ENCODE measurements around the gene B3GNT3. TPM values are rescaled to one million over a fixed set of nuclear protein-coding genes. Genes with fewer than 3 reads are reported as not detected.
A peak's percentile ranks its signal among the peaks of the same experiment; 100 is the strongest.

Gene B3GNT3
- total RNA-seq, 6 experiments from 2014 or later = not detected

DNA sequence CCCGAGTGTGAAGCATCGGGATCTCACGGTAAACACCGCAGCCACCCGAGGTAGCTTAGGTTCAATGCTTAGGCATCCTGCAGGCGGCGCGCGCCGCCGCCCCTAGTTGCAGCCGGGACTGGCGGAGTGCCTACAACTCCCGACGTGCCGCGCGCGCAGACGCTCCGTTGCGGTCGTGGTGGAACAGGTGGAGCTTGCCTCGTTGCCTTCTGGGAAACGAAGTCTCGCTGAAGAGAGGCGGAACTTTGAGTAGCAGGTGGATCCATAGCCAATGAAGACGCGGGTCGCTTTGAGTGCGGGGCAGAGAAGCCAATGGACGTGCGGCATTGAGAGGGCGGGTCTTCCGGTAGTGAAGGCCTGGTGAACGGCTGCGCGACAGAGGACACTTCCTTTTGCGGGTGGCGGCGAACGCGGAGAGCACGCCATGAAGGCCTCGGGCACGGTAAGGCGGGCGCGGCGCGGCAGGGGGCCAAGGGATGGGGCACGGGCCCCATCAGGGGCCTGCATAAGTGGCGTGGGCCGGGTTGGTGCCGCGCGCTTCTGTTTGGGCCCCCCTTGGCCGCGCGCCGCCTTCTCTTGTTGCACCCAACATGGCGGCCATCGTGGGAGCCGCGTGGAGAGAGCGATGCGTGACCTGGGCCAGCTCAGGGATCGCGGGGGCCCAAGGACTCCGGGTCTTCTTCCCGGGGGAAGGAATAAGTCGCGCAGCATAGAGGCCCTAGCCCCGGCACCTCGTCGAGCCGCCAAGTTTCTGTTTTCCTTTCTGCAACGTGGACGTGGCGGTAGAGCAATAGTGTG lies 64.8 kb downstream of the B3GNT3 start, which contains the start of gene RPL18A:
Gene RPL18A, plus strand, starts transcription at position 378 of the 798 bp plus-strand sequence. Its CDS starts 47 bp downstream, at position 425.
- Mint-ChIP-seq H3K9me3 (no peaks in the 10 kb centered on the region), H3K27me3 (ENCODE audit: insufficient read depth) (peaks cover 20% of the 10 kb centered on the region), H3K4me3 (peak within 1 kb of the TSS; percentile 98), H3K27ac (peak within 1 kb of the TSS; percentile 97), H3K4me1 (ENCODE audit: low read depth) (peaks cover 25% of the 10 kb centered on the region), H3K36me3 (ENCODE audit: low read depth) (peaks cover 27% of the 10 kb centered on the region)
- DNase-seq = peak; percentile 100
- peak; percentile 84 for TF ChIP-seq CTCF (IDR thresholded peaks at IDR 0.05)

DNA sequence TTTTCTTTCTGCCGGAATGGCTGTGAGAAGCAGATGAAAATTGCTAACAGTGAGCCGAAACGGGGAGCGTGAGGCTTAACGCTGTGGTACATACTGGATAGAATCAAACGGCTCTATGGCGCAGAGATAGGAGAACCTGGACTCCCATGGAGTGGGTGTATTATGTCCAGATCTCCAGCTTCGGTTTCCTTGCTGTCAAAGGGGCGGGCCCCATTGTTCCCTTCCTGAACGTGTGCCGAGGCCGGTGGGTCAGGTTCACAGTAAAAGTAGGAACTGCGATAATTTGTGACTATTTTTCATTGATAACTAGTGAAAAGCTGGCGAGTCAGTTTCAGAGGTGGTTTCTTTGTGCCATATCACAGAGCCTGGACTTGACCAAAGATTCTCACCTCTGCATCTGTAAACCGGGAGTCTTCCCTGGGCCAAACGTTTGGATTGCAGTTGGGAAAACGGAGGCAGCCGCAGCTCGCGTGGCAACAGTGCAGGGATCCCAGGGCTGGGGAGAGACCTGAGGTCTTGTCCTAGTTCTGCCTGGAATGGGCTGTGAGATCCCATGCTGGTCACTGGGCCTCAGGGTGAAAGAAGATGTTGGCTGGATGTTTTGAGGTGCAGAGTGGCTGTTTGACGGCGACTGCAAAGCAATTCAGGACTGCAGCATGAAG lies 65.5 kb downstream of the B3GNT3 start:
- TF ChIP-seq CTCF (IDR thresholded peaks at IDR 0.05) = no peak
- DNase-seq = no peak
- H3K27ac Mint-ChIP-seq = peak overlapping the region; percentile 97
- H3K36me3 Mint-ChIP-seq (ENCODE audit: low read depth) = peaks cover 27% of the 10 kb centered on the region
- peaks cover 20% of the 10 kb centered on the region for H3K27me3 Mint-ChIP-seq (ENCODE audit: insufficient read depth)
- H3K4me1 Mint-ChIP-seq (ENCODE audit: low read depth) = peaks cover 23% of the 10 kb centered on the region
- peak overlapping the region; percentile 98 for H3K4me3 Mint-ChIP-seq
- no peaks in the 10 kb centered on the region for H3K9me3 Mint-ChIP-seq

DNA sequence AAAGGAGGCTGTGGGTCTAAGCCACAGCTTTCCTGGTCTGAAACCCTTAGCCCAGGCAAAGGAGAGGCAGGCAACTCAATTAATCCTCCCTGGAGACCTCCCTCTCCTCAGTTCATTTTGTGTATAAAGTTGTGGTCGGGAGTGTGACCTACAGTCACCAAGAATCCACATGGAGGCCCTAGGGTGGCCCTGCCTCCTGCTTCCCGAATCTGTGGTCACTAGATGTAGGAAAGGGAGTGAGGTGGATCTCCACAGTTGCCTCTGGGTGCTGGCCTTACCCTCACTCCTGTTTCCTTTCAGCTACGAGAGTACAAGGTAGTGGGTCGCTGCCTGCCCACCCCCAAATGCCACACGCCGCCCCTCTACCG lies 66.0 kb downstream of the B3GNT3 start:
- Mint-ChIP-seq H3K4me1 (ENCODE audit: low read depth) (peaks cover 23% of the 10 kb centered on the region), H3K9me3 (no peaks in the 10 kb centered on the region), H3K4me3 (peak overlapping the region; percentile 98), H3K27me3 (ENCODE audit: insufficient read depth) (peaks cover 18% of the 10 kb centered on the region), H3K27ac (peak overlapping the region; percentile 97), H3K36me3 (ENCODE audit: low read depth) (peaks cover 27% of the 10 kb centered on the region)
- DNase-seq = no peak
- TF ChIP-seq CTCF (IDR thresholded peaks at IDR 0.05) = no peak

DNA sequence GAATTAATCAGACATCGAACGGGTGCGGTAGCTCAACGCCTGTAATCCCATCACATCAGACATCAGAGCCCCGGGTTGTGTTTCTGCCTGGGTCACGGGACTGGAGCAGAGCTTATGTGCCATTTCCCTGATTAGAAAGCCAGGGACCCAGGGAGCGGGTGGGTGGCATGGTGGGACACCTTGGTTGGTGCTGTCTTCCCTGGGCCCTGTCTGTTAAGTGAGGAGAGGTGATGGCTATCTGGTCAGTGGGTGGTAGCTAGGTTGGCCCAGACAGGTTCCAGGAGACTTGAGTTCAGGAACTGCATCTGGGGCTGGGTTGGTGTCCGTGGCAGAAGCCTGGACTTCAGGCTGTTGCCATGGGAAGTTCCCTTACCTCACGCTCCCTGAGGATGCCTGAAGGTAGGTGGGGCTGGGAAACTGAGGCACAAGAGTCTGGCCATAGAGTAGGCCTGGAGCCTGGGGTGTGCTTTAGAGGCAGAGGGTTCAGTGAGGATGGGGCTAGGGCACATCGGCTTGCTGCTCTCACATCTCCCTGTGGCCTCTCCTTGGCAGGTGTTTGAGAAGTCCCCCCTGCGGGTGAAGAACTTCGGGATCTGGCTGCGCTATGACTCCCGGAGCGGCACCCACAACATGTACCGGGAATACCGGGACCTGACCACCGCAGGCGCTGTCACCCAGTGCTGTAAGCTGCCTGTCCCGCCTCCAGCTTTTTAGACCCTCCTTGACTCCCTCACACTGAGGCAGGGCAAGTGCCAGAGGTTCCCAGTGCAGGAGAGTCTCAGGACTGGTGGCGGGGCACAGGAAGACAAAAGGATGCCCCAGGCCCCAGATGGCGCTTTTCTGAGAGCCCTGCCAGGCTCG lies 66.8 kb downstream of the B3GNT3 start:
- Mint-ChIP-seq H3K9me3 (no peaks in the 10 kb centered on the region), H3K27me3 (ENCODE audit: insufficient read depth) (peaks cover 21% of the 10 kb centered on the region), H3K36me3 (ENCODE audit: low read depth) (peaks cover 27% of the 10 kb centered on the region), H3K4me1 (ENCODE audit: low read depth) (peaks cover 23% of the 10 kb centered on the region), H3K27ac (peak overlapping the region; percentile 97), H3K4me3 (peak overlapping the region; percentile 98)
- DNase-seq = no peak
- TF ChIP-seq CTCF (IDR thresholded peaks at IDR 0.05) = no peak

DNA sequence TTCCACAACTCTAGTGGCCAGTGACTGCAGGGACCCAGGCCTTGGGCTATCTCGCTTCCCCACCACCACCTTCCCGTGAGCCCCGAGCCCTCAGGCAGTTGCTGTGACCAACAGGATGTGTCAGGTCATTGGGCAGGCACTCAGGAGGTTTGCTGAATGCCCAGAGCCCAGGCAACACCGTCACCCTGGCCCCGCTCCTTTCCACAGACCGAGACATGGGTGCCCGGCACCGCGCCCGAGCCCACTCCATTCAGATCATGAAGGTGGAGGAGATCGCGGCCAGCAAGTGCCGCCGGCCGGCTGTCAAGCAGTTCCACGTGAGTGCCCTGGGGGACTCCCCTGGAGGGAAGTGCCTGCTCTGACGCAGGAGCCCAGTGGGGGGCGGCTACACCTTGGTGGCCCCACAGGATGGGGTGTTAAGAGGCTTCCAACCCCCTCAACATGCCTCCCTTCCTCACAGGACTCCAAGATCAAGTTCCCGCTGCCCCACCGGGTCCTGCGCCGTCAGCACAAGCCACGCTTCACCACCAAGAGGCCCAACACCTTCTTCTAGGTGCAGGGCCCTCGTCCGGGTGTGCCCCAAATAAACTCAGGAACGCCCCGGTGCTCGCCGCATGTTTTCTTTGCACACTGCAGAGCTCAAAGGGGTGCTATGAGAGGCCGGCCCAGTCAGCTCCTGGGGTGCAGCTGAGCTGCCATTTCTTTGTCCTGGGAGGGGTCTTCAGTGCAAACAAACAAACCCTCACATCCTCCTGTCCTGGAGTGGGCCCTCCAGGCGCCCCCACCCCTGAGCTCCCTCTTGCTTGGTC lies 68.0 kb downstream of the B3GNT3 start:
- TF ChIP-seq CTCF (IDR thresholded peaks at IDR 0.05) = no peak
- H3K27ac Mint-ChIP-seq = no peak overlapping the region; the same call in 1 of the 2 replicates
- DNase-seq = no peak
- peaks cover 23% of the 10 kb centered on the region for H3K4me1 Mint-ChIP-seq (ENCODE audit: low read depth)
- H3K27me3 Mint-ChIP-seq (ENCODE audit: insufficient read depth) = peaks cover 30% of the 10 kb centered on the region
- peaks cover 27% of the 10 kb centered on the region for H3K36me3 Mint-ChIP-seq (ENCODE audit: low read depth)
- H3K9me3 Mint-ChIP-seq = no peaks in the 10 kb centered on the region
- no peak overlapping the region for H3K4me3 Mint-ChIP-seq

Measured in HFFc6 (cell line).